GM21737 (cell line): ENCODE results near the gene PLXNA2.

Experiments used
- ATAC-seq: cut with Tn5 transposase; IDR thresholded peaks from one replicate; pipeline ENCODE4 v1.9.1; 2021; ENCODE audit warnings: mild to moderate bottlenecking, moderate library complexity; ENCODE audit not compliant: unreplicated experiment

The PLXNA2 gene

DNA sequence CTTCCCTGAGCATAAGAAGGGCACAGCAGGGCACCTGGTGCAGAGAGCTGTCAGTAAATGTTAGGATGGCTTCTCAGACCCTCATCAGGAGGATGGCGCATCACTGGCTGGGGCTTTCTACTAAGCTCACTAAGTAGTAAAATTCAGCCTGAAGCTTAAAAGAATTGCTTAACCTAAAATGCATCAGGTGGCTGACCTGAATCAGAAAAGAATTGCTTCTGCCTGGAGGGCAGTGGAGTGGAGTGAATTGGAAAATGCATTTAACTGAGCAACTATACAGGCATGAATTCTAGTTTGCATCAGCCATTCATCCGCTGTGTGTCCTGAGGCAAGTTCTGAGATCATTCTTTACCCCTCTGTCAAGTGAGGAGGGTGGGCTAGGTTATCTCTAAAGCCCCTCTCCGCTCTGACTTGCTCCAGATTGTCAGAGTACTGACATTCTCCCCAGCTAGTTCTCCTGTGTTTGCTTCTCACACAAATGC lies 191.2 kb downstream of the PLXNA2 start:
- no peak for ATAC-seq

DNA sequence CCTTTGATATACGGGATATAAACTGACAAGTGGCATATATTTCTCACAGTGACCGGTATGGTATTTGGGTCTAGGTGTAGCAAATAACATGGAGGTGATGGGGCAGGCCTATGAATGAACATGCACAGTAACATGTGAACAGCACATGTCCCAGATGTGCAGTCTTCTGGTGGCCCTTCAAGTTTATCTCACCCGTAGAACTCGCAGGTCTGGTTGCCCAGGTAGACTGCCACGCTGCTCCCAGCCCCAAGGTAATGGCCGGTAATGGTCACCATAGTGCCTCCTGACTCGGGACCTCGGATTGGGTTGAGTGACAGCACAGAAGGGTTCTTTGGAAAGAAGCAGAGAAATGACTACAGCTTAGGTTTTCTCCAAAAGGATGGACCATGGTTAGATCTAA lies 192.0 kb downstream of the PLXNA2 start:
- ATAC-seq, result no peak

GRCh38 chr1:208051651-208052050 lies 192.5 kb downstream of the PLXNA2 start:
- ATAC-seq, result no peak

DNA sequence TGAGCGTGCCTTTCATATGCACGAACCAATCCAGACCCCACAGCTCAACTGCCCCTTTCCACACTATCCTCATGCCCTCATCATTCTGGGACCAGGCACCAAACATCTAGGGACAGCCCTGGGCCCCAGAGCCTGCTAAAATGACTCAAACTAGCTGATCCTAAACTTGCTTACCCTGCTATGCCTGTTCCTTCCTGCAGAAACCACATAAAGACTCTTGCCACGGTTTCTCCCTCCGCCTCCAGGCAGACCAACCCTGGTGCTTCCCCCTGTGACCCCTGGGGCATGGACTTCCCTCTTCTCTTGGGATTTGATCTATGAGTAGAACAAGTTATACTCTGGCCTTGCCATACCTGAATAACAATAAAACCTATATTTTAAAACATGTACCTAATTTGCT lies 195.3 kb downstream of the PLXNA2 start:
- no peak for ATAC-seq

GRCh38 chr1:208047975-208048374 lies 196.2 kb downstream of the PLXNA2 start:
- no peak for ATAC-seq

DNA sequence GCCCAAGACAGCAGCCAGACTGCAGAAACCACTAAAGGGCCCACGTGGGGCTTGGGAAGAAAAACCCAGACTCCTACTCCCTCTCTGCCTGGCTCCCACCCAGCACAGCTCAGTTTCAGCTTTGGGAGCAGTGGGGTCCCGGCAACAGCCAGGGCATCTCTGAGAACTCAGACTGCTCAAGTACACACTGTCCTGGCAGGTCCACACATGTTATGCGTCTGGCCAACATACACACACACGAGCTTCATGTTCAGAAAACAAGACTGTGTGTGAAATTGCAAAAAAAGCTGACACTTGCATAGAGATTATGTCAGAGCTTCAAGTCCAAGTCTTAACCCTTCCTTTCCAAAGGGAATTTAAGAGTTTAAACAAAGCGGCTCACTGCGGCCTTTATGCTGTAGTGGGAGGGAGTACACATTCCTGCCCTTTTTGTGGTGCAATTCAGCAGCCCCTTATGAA lies 196.7 kb downstream of the PLXNA2 start:
- ATAC-seq, result no peak

DNA sequence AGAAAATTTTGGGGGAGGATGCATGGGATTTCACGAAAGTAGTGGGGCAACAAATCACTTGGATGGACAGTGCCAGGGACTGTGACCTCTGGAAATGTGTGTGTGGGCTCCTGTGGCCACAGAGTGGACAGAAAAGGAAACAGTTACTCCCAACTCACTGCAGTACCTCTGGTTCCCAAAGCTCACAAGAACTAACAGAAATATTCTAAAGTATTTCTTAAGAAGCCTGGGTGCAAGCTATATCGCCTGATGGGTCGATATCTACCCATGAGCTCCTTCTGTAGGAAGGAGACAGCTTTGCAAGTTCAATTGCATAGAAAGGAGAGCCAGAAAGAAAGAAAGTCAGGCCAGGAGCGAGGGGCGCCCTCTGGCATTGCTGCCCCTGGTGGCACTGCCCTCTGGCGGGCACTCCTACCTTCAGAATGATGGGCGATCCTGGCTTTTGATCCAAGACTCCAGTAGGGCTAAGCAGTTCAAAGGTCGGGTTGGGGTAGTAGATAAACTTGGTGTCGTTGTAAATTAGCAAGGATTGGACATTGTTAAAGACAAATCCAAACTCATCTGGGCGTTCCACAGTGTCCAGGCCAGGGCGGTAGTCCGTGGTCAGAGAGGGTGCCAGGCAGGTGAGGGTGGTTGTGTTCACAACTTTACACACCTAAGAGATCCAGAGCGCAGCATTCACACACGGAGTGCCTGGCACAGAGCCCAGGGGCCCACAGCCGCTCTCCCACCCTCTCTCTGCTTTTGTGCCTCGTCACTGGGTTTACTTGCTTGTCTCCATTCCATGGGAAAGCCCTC lies 198.5 kb downstream of the PLXNA2 start:
- ATAC-seq, result no peak

DNA sequence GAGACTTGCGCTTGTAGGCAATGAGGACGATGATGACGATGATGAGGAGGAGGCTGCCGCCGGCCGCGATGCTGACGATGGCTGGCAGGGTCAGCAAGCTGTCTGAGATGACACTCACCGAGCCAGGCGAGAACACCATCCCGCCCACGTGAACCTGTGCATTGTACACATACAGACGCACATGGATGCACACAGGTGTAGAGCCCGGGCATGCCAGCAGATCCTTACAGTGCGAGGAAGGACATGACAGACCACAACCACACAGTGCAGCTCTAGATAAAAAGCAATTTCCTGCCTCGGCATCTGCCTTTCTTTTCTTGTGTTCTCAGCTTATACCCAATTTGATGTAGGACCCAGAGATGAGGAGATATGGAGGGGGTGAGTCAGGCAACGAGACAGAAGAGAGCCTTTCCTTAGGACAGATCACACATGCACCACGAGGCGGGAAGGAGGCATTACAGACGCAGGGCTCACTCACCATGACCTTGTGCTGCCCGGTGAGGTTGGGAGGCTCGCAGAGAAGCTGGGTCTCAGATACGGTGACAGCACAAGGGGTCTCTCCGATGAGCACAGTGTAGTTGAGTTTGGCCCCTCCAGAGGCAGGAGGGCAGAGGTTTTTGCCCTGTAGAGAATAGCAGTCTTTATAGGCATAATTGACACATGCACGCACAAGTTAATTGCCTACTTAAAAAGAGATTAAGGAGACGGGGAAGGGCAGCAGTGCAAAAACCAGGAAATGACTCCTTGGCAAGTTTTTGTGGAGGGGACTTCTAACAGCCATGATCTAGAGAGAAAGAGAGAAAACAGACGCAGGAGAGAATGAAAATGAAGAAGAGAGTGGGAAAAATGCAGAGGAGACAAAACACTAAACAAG lies 199.4 kb downstream of the PLXNA2 start:
- no peak for ATAC-seq

DNA sequence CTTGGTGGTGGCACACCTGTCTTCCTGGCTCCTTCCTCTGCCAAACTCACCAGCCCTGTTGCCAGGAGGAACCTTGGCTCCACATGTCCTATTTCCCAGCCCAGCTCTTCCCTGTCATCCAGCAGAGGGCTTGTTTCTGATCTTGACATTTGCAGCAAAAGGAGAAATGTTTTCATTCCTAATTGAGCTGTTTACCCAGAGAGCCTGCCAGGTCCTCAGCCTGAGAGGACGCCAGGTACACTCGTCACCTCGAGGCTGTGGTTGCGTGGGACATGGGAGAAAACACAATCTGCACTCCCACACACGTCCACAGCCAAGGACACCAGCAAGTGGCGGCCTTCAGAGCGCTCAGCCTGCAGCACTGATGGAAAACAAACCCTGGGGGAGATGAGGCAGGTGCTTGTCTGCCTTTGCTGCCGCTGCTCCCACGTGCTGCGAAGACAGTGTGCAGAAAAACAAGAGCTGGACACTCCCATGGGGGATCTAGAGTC lies 200.4 kb downstream of the PLXNA2 start:
- ATAC-seq, result no peak

GRCh38 chr1:208042868-208043267 lies 201.3 kb downstream of the PLXNA2 start:
- no peak for ATAC-seq

- ATAC-seq, result no peak
Measured at GRCh38 chr1:208042041-208042615, 202.1 kb downstream of the PLXNA2 start.

DNA sequence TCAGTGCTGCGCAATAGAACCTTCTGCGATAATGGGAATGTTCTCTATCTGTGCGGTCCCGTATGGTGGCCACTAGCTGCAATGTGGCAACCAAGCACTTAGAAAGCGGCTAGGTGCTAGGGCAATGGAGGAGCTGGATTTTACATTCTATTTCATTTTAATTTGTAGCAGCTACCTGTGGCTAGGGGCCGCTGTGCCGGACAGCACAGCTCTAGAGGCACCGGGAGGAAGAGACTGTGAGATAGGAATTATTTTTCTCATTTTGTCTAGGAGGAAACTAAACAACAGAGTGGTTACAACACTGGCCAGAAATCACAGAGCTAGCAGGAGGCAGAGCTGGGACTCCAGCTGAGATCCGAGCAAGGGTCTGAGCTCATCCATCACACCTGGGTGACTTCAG lies 202.7 kb downstream of the PLXNA2 start:
- ATAC-seq, result no peak

DNA sequence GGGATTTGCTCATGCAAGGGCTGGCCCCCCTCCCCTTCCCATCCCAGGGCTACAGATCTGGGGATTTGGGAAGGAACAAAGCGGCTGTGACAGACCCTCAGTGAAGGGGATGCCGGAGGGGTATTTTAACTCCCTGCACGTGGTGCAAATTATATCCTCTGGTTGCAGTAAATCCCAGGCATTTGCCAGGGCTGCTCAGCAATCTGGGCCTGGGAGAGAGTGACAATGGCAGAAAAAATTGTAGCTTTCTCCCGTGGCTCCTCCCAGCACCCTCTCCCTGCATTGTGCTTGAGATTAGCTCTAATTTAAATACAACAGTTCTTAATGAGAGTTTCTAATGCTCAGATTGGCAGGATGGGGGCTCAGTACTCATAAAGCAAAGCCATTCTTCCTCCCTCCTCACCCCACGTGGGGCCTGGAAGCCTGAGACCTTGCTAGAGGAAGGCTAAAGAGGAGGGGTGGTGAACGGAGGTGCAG lies 203.3 kb downstream of the PLXNA2 start:
- no peak for ATAC-seq

DNA sequence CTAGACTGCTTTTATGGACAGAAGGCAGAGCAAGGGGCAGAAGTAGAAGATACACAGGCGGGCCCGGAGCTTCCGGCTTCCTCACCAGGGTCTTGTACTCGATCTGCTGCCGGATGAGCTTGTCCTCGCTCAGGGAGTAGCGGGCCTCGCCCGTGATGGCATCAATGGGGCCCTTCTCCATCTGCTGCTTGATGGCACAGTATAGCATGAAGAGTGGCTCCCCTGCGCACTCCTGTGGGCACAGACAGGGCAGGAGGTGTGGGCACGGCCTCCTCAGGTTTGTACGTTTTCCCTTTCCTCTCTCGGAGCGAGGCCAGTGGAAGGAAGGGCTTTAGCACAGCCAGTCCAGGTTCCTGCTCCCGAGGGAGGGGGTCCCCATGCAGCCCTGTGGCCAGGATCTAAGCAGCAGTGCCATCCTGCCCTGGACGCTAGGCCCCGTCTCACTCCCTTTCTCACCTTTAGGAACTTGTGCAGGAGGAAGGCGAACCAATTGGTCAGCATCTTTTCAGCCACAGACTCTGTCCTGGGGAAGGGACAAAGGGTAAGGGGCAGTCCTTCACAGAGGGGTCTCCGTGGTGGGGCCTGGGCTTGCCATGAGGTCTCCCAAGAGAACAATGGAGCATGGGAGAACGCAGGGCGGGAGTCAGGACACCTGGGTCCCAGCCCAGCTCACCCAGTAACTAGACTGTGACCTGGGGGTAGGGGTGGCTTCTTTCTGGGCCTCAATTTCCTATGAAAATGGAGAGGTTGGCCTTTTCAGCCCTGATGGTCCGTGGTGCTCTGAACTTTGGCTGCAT lies 204.4 kb downstream of the PLXNA2 start:
- ATAC-seq, result no peak

GRCh38 chr1:208038303-208038702 lies 205.9 kb downstream of the PLXNA2 start:
- ATAC-seq, result no peak

- ATAC-seq, result no peak
Measured at GRCh38 chr1:208036918-208037766, 207.0 kb downstream of the PLXNA2 start.

- no peak for ATAC-seq
Measured at GRCh38 chr1:208036106-208036808, 207.9 kb downstream of the PLXNA2 start.

DNA sequence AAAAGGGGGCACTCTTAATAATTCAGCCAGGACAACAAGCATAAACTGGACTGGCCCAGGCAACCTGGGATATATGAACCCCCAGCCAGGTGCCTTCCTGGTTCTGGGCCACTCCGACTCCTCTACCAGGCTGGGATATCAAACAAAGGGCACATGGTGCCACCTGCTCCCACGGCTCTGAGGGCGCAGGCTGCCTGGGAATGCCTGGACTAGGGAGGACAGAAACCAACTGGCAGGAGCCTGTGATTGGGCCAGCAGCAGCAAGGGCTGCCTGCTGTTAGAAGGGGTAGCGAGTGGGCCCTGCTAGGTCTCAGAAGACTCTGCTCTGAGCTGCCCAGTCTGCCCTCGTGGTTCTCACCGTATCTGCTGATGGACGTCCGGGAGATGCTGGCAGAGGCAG lies 210.0 kb downstream of the PLXNA2 start:
- ATAC-seq, result no peak

GRCh38 chr1:208033236-208033635 lies 210.9 kb downstream of the PLXNA2 start:
- ATAC-seq, result no peak
